SK-N-SH treated with all-trans-retinoic acid at 6 μM for 48 hours (cell line): ENCODE measurements around the gene YPEL5.
"Not testable (repeated sequence)": the region's sequence is repeated elsewhere in the genome, so short reads cannot be mapped to it uniquely, and the experiment has no call there.

Experiments
- ATAC-seq: fragments of 200-7000 bp; cut with Tn5 transposase; 3 replicates; pipeline ENCODE4 v1.9.1; 2020; ENCODE audit warnings: mild to moderate bottlenecking, moderate library complexity
- ARNTL ChIP-seq: fragments of 450-650 bp; formaldehyde crosslinking; IDR thresholded peaks from 2 replicates; pipeline ENCODE4 v1.5.0; 2020; ENCODE audit warnings: low read depth, mild to moderate bottlenecking, moderate library complexity, borderline replicate concordance
- CREB5 ChIP-seq: fragments of 250-450 bp; sonication (Bioruptor Pico); IDR thresholded peaks from 2 replicates; pipeline ENCODE4 v1.5.1; 2020; ENCODE audit warnings: low read depth, mild to moderate bottlenecking, moderate library complexity
- CSRNP3 ChIP-seq: fragments of 250-450 bp; sonication (Bioruptor Pico); IDR thresholded peaks from 2 replicates; pipeline ENCODE4 v1.5.1; 2021; ENCODE audit warnings: mild to moderate bottlenecking, moderate library complexity
- ESRRG ChIP-seq: fragments of 250-450 bp; sonication (Bioruptor Pico); IDR thresholded peaks from 2 replicates; pipeline ENCODE4 v1.6.1; 2021; ENCODE audit warnings: mild to moderate bottlenecking
- GLIS3 ChIP-seq: fragments of 250-450 bp; sonication (Bioruptor Pico); IDR thresholded peaks from 2 replicates; pipeline ENCODE4 v1.5.0; 2020; ENCODE audit warnings: mild to moderate bottlenecking, moderate library complexity
- ISL1 ChIP-seq: fragments of 250-450 bp; sonication (Bioruptor Pico); IDR thresholded peaks from 2 replicates; pipeline ENCODE4 v2.1.2; 2022; ENCODE audit warnings: mild to moderate bottlenecking, moderate library complexity
- OSR1 ChIP-seq: fragments of 250-450 bp; sonication (Bioruptor Pico); IDR thresholded peaks from 2 replicates; pipeline ENCODE4 v1.8.0; 2022; ENCODE audit warnings: moderate library complexity, mild to moderate bottlenecking, inconsistent platforms
- PATZ1 ChIP-seq: fragments of 250-450 bp; sonication (Bioruptor Pico); IDR thresholded peaks from 2 replicates; pipeline ENCODE4 v1.8.0; 2020; ENCODE audit warnings: mild to moderate bottlenecking, moderate library complexity, borderline replicate concordance
- POU6F1 ChIP-seq: fragments of 250-450 bp; sonication (Bioruptor Pico); IDR thresholded peaks from 2 replicates; pipeline ENCODE4 v1.8.0; 2021; ENCODE audit warnings: low read depth, mild to moderate bottlenecking, moderate library complexity, borderline replicate concordance
- PPARA ChIP-seq: fragments of 250-450 bp; sonication (Bioruptor Pico); IDR thresholded peaks from 2 replicates; pipeline ENCODE4 v1.5.0; 2020; ENCODE audit warnings: mild to moderate bottlenecking, borderline replicate concordance
- RARB ChIP-seq: fragments of 250-450 bp; sonication (Bioruptor Pico); IDR thresholded peaks from 2 replicates; pipeline ENCODE4 v1.8.0; 2021; ENCODE audit warnings: mild to moderate bottlenecking, moderate library complexity
- SNAI2 ChIP-seq: fragments of 250-450 bp; sonication (Bioruptor Pico); IDR thresholded peaks from 2 replicates; pipeline ENCODE4 v1.5.0; 2020; ENCODE audit warnings: mild to moderate bottlenecking, moderate library complexity
- TSHZ2 ChIP-seq: fragments of 250-450 bp; sonication (Bioruptor Pico); IDR thresholded peaks from 2 replicates; pipeline ENCODE4 v1.5.0; 2020; ENCODE audit warnings: mild to moderate bottlenecking, moderate library complexity
- ZC3H10 ChIP-seq: fragments of 250-450 bp; sonication (Bioruptor Pico); IDR thresholded peaks from 2 replicates; pipeline ENCODE4 v1.5.1; 2021; ENCODE audit warnings: mild to moderate bottlenecking, moderate library complexity
- ZFP3 ChIP-seq: fragments of 250-450 bp; sonication (Bioruptor Pico); IDR thresholded peaks from 2 replicates; pipeline ENCODE4 v1.5.0; 2020; ENCODE audit warnings: mild to moderate bottlenecking, moderate library complexity
- ZFP30 ChIP-seq: fragments of 450-650 bp; formaldehyde crosslinking; IDR thresholded peaks from 2 replicates; pipeline ENCODE4 v1.5.0; 2022; ENCODE audit warnings: mild to moderate bottlenecking, moderate library complexity
- ZNF565 ChIP-seq: fragments of 450-650 bp; formaldehyde crosslinking; conservative IDR thresholded peaks from 2 replicates; pipeline ENCODE4 v1.5.0; 2020; ENCODE audit warnings: low read depth, mild to moderate bottlenecking, moderate library complexity
- ZNF70 ChIP-seq: fragments of 450-650 bp; formaldehyde crosslinking; IDR thresholded peaks from 2 replicates; pipeline ENCODE4 v1.5.0; 2020; ENCODE audit warnings: mild to moderate bottlenecking, moderate library complexity
- ZNF8 ChIP-seq: fragments of 450-650 bp; formaldehyde crosslinking; IDR thresholded peaks from 2 replicates; pipeline ENCODE4 v1.5.0; 2020; ENCODE audit warnings: mild to moderate bottlenecking, moderate library complexity

Gene YPEL5

GRCh38 chr2:30146337-30147195 lies at the start of gene YPEL5:
YPEL5 (plus strand) TSS chr2:30147007; CDS start chr2:30156652, 9,645 bp downstream.
- peak; percentile 99 for ATAC-seq
- TF ChIP-seq ZC3H10 (CRISPR knock-in tag) (no peak), ZNF70 (CRISPR knock-in tag) (no peak), RARB (CRISPR knock-in tag) (no peak), TSHZ2 (CRISPR knock-in tag) (no peak), ESRRG (CRISPR knock-in tag) (no peak), CSRNP3 (CRISPR knock-in tag) (no peak), CREB5 (CRISPR knock-in tag) (no peak), ZFP3 (CRISPR knock-in tag) (no peak), OSR1 (no peak), ZNF8 (CRISPR knock-in tag) (no peak), ARNTL (CRISPR knock-in tag) (peak; percentile 95), POU6F1 (CRISPR knock-in tag) (0 out of 2 replicates have a peak, but pooled peaks have one; percentile 51), GLIS3 (CRISPR knock-in tag) (peak; percentile 63; the same call in 1 of the 2 replicates), ZNF565 (no peak), ISL1 (CRISPR knock-in tag) (no peak), PPARA (CRISPR knock-in tag) (no peak), SNAI2 (no peak), PATZ1 (CRISPR knock-in tag) (peak; percentile 65; the same call in 1 of the 2 replicates)

GRCh38 chr2:30098266-30099005 lies 48.4 kb upstream of the YPEL5 start:
- ATAC-seq = no peak
- TF ChIP-seq RARB (CRISPR knock-in tag) = no peak
- TF ChIP-seq ISL1 (CRISPR knock-in tag) = no peak
- TF ChIP-seq ZFP30 (CRISPR knock-in tag) = no peak
- no peak for TF ChIP-seq ZNF565
- no peak for TF ChIP-seq CREB5 (CRISPR knock-in tag)
- TF ChIP-seq PPARA (CRISPR knock-in tag) = no peak
- TF ChIP-seq POU6F1 (CRISPR knock-in tag) = no peak
- TF ChIP-seq OSR1 = no peak
- TF ChIP-seq ESRRG (CRISPR knock-in tag) = no peak
- TF ChIP-seq GLIS3 (CRISPR knock-in tag) = no peak
- no peak for TF ChIP-seq TSHZ2 (CRISPR knock-in tag)
- no peak for TF ChIP-seq SNAI2

- not testable (repeated sequence) for ATAC-seq
Observed at GRCh38 chr2:30099366-30099765, 47.4 kb upstream of the YPEL5 start.
